Thymus (tissue), 11 donors: ENCODE results near the gene MAPT. TPM values are rescaled to one million over a fixed set of nuclear protein-coding genes. Genes with fewer than 3 reads are reported as not detected.

Experiments used
- DNase-seq, 9 donors: peaks; one replicate each; pipeline ENCODE4 v3.0.0-alpha.2; 2013; ENCODE audit warnings: low spot score in 9 of 9, low read depth in 6 of 9, missing footprints in 1 of 9
- H3K27ac ChIP-seq, 2 donors: one replicate each; pipeline ENCODE4 v1.5.1; 2013; ENCODE audit warnings: control low read depth in 1 of 2, low read depth in 1 of 2, low read length in 1 of 2, mild to moderate bottlenecking in 1 of 2, moderate library complexity in 1 of 2
- H3K27me3 ChIP-seq, 2 donors: one replicate each; pipeline ENCODE4 v1.5.1; 2013; ENCODE audit warnings: low read length in 1 of 2; ENCODE audit not compliant: control insufficient read depth in 2 of 2, insufficient read depth in 1 of 2
- H3K36me3 ChIP-seq, 2 donors: one replicate each; pipeline ENCODE4 v1.5.1; 2013; ENCODE audit warnings: low read length in 1 of 2, mild to moderate bottlenecking in 1 of 2, moderate library complexity in 1 of 2; ENCODE audit not compliant: control insufficient read depth in 2 of 2, insufficient read depth in 2 of 2
- H3K4me1 ChIP-seq, 2 donors: one replicate each; pipeline ENCODE4 v1.5.1; 2013; ENCODE audit warnings: low read length in 2 of 2; ENCODE audit not compliant: control insufficient read depth in 2 of 2, insufficient read depth in 2 of 2
- H3K4me3 ChIP-seq, 2 donors: one replicate each; pipeline ENCODE4 v1.5.1; 2013; ENCODE audit warnings: low read length in 2 of 2, control low read depth in 1 of 2, mild to moderate bottlenecking in 1 of 2
- H3K9me3 ChIP-seq, 2 donors: one replicate each; pipeline ENCODE4 v1.5.1; 2013; ENCODE audit warnings: low read length in 1 of 2, mild to moderate bottlenecking in 1 of 2; ENCODE audit not compliant: control insufficient read depth in 2 of 2, insufficient read depth in 1 of 2
- WGBS: extraction: QIAGEN DNeasy Blood & Tissue Kit; methylation state at CpG from one replicate; pipeline ENCODE4 v1.1.7; 2013; 5-methylcytosine and 5-hydroxymethylcytosine counted together
- polyA plus RNA-seq: library from polyadenylated mRNA; stranded (reverse); fragments of 200-250 nt; gene quantifications from one replicate; pipeline ENCODE4 v1.2.3, GENCODE V29; 2013
- total RNA-seq: library from RNA; stranded (reverse); fragments of 120-200 nt; gene quantifications from one replicate; pipeline ENCODE4 v1.2.4, GENCODE V29; 2013
- donor health status: healthy.

The MAPT gene
- total and polyA plus RNA-seq, 2 donors = 0.57 to 0.84 TPM

GRCh38 chr17:46045639-46046038, 151.3 kb downstream of the MAPT start:
- Histone ChIP-seq H3K4me3 (no peak overlapping the region), H3K4me1 (no peaks in the 10 kb centered on the region), H3K27ac (no peak overlapping the region), H3K36me3 (peaks cover 67 to 88% of the 10 kb centered on the region in 2 donors), H3K9me3 (no peaks in the 10 kb centered on the region), H3K27me3 (no peaks in the 10 kb centered on the region)
- 98% methylated on average over 3 of the region's 3 CpGs for WGBS
- DNase-seq = no peak

DNA sequence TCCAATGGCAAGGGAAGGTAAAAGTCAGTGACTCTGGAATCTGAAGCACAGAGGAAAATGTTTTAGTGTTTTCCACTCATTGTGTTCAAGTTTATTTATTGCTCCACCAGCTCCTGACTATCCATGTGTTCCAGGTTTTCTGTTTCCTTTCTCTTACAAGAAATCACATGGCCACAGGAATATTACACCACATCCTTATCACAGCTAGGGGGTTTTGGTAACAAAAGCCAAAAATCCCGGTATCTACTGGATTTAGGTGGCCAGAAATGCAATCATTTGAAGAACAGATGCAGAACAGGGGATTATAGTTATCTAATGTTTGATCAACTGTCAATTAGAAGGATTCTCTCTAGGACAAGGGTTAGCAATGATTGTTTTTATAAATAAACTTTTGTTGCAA, 152.6 kb downstream of the MAPT start:
- no peak for DNase-seq
- no peaks in the 10 kb centered on the region for H3K4me1 ChIP-seq
- H3K27me3 ChIP-seq = no peaks in the 10 kb centered on the region
- H3K36me3 ChIP-seq = peaks cover 65 to 90% of the 10 kb centered on the region in 2 donors
- 95% methylated on average over 1 of the region's 1 CpG for WGBS
- no peaks in the 10 kb centered on the region for H3K9me3 ChIP-seq
- no peak overlapping the region for H3K27ac ChIP-seq
- no peak overlapping the region for H3K4me3 ChIP-seq

DNA sequence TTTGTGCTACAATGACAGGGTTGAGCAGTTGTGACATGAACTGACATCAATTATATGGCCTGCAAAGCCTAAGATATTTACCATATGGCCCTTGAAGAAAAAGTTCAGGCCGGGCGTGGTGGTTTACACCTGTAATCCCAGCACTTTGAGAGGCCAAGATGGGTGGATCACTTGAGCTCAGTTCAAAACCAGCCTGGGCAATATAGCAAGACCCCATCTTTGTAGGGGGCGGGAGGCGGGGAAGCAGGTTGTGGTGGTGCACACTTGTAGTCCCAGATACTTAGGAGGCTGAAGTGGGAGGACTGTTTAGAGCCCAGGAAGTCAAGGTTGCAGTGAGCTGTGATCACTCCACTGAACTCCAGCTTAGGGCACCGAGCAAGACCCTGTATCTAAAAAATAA, 153.0 kb downstream of the MAPT start:
- Histone ChIP-seq H3K27ac (no peak overlapping the region), H3K36me3 (peaks cover 68 to 89% of the 10 kb centered on the region in 2 donors), H3K9me3 (no peaks in the 10 kb centered on the region), H3K4me3 (no peak overlapping the region), H3K4me1 (no peaks in the 10 kb centered on the region), H3K27me3 (no peaks in the 10 kb centered on the region)
- DNase-seq = no peak
- 99% methylated on average over 5 of the region's 5 CpGs for WGBS

GRCh38 chr17:46047856-46048255, 153.5 kb downstream of the MAPT start:
- Histone ChIP-seq H3K9me3 (no peaks in the 10 kb centered on the region), H3K4me1 (no peaks in the 10 kb centered on the region), H3K27me3 (no peaks in the 10 kb centered on the region), H3K4me3 (no peak overlapping the region), H3K36me3 (peaks cover 68 to 86% of the 10 kb centered on the region in 2 donors), H3K27ac (no peak overlapping the region)
- no peak for DNase-seq
- 97% methylated on average over 8 of the region's 8 CpGs for WGBS

DNA sequence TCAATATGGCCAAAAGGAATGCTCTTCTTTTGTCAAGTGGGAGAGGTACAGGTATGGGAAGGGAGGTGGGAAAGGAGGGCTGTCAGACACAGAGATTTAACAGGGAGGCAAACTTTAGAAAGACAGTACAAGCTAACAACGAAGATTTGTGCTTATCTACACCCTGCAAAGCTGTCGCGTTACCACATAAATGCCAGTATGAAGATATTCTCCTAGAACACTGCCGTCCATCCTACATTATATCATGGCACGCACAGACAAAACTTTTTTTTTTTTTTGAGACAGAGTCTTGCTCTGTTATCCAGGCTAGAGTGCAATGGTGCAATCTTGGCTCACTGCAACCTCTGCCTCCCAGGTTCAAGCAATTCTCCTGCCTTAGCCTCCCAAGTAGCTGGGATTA, 155.3 kb downstream of the MAPT start:
- H3K36me3 ChIP-seq = peaks cover 58 to 81% of the 10 kb centered on the region in 2 donors
- H3K9me3 ChIP-seq = no peaks in the 10 kb centered on the region
- H3K27me3 ChIP-seq = no peaks in the 10 kb centered on the region
- DNase-seq = no peak
- no peak overlapping the region for H3K27ac ChIP-seq
- 97% methylated on average over 5 of the region's 5 CpGs for WGBS
- no peak overlapping the region for H3K4me3 ChIP-seq
- no peaks in the 10 kb centered on the region for H3K4me1 ChIP-seq

- no peak for DNase-seq
- WGBS = 99% methylated on average over 8 of the region's 8 CpGs
- H3K4me3 ChIP-seq = no peak overlapping the region
- H3K4me1 ChIP-seq = peaks cover 0 to 7% of the 10 kb centered on the region in 2 donors
- H3K9me3 ChIP-seq = no peaks in the 10 kb centered on the region
- no peaks in the 10 kb centered on the region for H3K27me3 ChIP-seq
- peaks cover 32 to 61% of the 10 kb centered on the region in 2 donors for H3K36me3 ChIP-seq
- no peak overlapping the region for H3K27ac ChIP-seq
Observed at GRCh38 chr17:46053911-46054534, 159.7 kb downstream of the MAPT start.

GRCh38 chr17:46056800-46057304, 162.5 kb downstream of the MAPT start:
- no peaks in the 10 kb centered on the region for H3K9me3 ChIP-seq
- H3K4me1 ChIP-seq = peaks cover 0 to 15% of the 10 kb centered on the region in 2 donors
- no peak for DNase-seq
- WGBS = 88% methylated on average over 4 of the region's 4 CpGs
- H3K4me3 ChIP-seq = no peak overlapping the region
- peaks cover 26 to 57% of the 10 kb centered on the region in 2 donors for H3K36me3 ChIP-seq
- no peak overlapping the region for H3K27ac ChIP-seq
- H3K27me3 ChIP-seq = no peaks in the 10 kb centered on the region

DNA sequence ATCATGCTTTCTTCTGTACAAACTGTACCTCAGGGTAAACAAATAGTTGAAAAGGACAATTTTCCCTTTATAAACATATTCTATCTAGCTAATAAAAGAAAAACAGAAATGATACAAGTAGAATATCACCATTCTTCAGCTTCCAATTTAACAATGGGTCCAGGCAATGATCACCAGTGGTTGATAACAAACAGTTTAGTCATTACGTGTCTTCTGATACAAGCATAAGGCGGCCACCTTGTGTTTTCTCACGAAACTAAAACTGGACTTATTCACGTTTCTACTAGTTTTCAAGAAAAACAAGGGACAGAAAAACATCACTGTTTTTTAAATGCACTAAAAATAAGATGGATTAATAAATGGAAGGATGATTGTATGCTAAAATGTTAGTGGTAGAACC, 163.0 kb downstream of the MAPT start:
- no peak overlapping the region for H3K27ac ChIP-seq
- no peak for DNase-seq

GRCh38 chr17:46059486-46059885, 165.1 kb downstream of the MAPT start:
- Histone ChIP-seq H3K27ac (no peak overlapping the region), H3K4me3 (no peak overlapping the region), H3K9me3 (no peaks in the 10 kb centered on the region), H3K27me3 (no peaks in the 10 kb centered on the region), H3K36me3 (peaks cover 23 to 56% of the 10 kb centered on the region in 2 donors), H3K4me1 (peaks cover 0 to 15% of the 10 kb centered on the region in 2 donors)
- 94% methylated on average over 6 of the region's 6 CpGs for WGBS
- DNase-seq = peak in 8 of 9 donors; percentile 16 to 72 (median 50)

More for the DNA sequence above, 163.0 kb downstream of the MAPT start:
- Histone ChIP-seq H3K4me1 (peaks cover 0 to 15% of the 10 kb centered on the region in 2 donors), H3K36me3 (peaks cover 23 to 54% of the 10 kb centered on the region in 2 donors), H3K27me3 (no peaks in the 10 kb centered on the region), H3K9me3 (no peaks in the 10 kb centered on the region), H3K4me3 (no peak overlapping the region)
- 98% methylated on average over 4 of the region's 4 CpGs for WGBS
